Stimulated activated CD8-positive, alpha-beta memory T cell treated with anti-CD3 and anti-CD28 coated beads, Interleukin-15, amount 100 ng/mL, for 4 hours (primary cell): Measurements from ENCODE around the gene RO60.
A peak's percentile ranks its signal among the peaks of the same experiment; 100 is the strongest.
"Not testable (repeated sequence)": the region's sequence is repeated elsewhere in the genome, so short reads cannot be mapped to it uniquely, and the experiment has no call there.

Experiments
- DNase-seq, 2 donors: peaks; one replicate each; pipeline ENCODE4 v3.0.0-alpha.2; 2020; ENCODE audit warnings: low read depth in 2 of 2

RO60 gene

GRCh38 chr1:193059282-193060114 lies at the start of gene RO60, which contains the start of gene UCHL5:
Gene RO60, plus strand, starts transcription at chr1:193059612. Its CDS starts 9,443 bp downstream, at chr1:193069055.
Gene UCHL5, minus strand, starts transcription at chr1:193059360. Its CDS starts 100 bp downstream, at chr1:193059260.
- peak; percentile 89 to 91 for DNase-seq

- DNase-seq = no peak
Observed at GRCh38 chr1:193011406-193011805, 48.0 kb upstream of the RO60 start.

GRCh38 chr1:193013005-193013404 lies 46.4 kb upstream of the RO60 start:
- no peak for DNase-seq

- no peak for DNase-seq
Observed at GRCh38 chr1:193013707-193014106, 45.7 kb upstream of the RO60 start.

GRCh38 chr1:193014400-193014799 lies 45.0 kb upstream of the RO60 start:
- DNase-seq = no peak

GRCh38 chr1:193016788-193017187 lies 42.6 kb upstream of the RO60 start:
- DNase-seq = no peak

- no peak for DNase-seq
Observed at GRCh38 chr1:193019442-193020026, 39.9 kb upstream of the RO60 start.

- DNase-seq = no peak
Observed at GRCh38 chr1:193025218-193025617, 34.2 kb upstream of the RO60 start.

- no peak for DNase-seq
Observed at GRCh38 chr1:193030280-193030679, 29.1 kb upstream of the RO60 start.

- no peak for DNase-seq
Observed at GRCh38 chr1:193031431-193031830, 28.0 kb upstream of the RO60 start.

- not testable (repeated sequence) for DNase-seq
Observed at GRCh38 chr1:193032643-193033427, 26.6 kb upstream of the RO60 start.

GRCh38 chr1:193033610-193034009 lies 25.8 kb upstream of the RO60 start:
- DNase-seq = no peak

GRCh38 chr1:193036337-193037047 lies 22.9 kb upstream of the RO60 start:
- no peak for DNase-seq

- DNase-seq = no peak
Observed at GRCh38 chr1:193040011-193040410, 19.4 kb upstream of the RO60 start.

- DNase-seq = no peak
Observed at GRCh38 chr1:193042766-193043691, 16.4 kb upstream of the RO60 start.

- DNase-seq = not testable (repeated sequence)
Observed at GRCh38 chr1:193048913-193049312, 10.5 kb upstream of the RO60 start.

- DNase-seq = no peak
Observed at GRCh38 chr1:193054169-193054675, 5.2 kb upstream of the RO60 start.

GRCh38 chr1:193058529-193059281 lies 707 bp upstream of the RO60 start:
- DNase-seq = peak; percentile 34 to 41

GRCh38 chr1:193060115-193060403 lies 647 bp downstream of the RO60 start:
- no peak for DNase-seq

- no peak for DNase-seq
Observed at GRCh38 chr1:193060406-193060805, 994 bp downstream of the RO60 start.
